AG04449 (cell line): ENCODE data around the gene IZUMO1R.

Experiments
- CTCF ChIA-PET: fragments of 350-600 bp; formaldehyde crosslinking; extraction: SDS; loops from one replicate; lab custom pipeline; 2021; ENCODE audit warnings: antibody characterized with exemption; lab: Yijun Ruan, JAX
- POLR2A ChIA-PET: fragments of 400-600, 350-600 bp; formaldehyde crosslinking; extraction: SDS; loops from one replicate; lab custom pipeline; 2020; ENCODE audit warnings: antibody characterized with exemption, inconsistent platforms; lab: Yijun Ruan, JAX
- DNase-seq: peaks from one replicate; pipeline ENCODE4 v3.0.0-alpha.2; 2010; ENCODE audit warnings: low read depth, low spot score
- H3K4me3 ChIP-seq: 2 replicates; pipeline ENCODE4 v1.5.1; 2011; ENCODE audit warnings: low read depth, mild to moderate bottlenecking, control low read depth, low read length
- CTCF ChIP-seq: IDR thresholded peaks from one replicate; pipeline ENCODE4 v1.5.1; 2011; ENCODE audit warnings: mild to moderate bottlenecking, moderate library complexity, low read length, control low read depth, inconsistent platforms; ENCODE audit not compliant: insufficient read depth; ENCODE audit errors: missing control alignments

The IZUMO1R gene

GRCh38 chr11:94305146-94305545, 766 bp downstream of the IZUMO1R start:
- H3K4me3 ChIP-seq: no peak overlapping the region
- ChIA-PET POLR2A (no interaction called here), CTCF (no interaction called here)
- DNase-seq: no peak
- TF ChIP-seq CTCF: no peak

GRCh38 chr11:94307101-94307791, 2.9 kb downstream of the IZUMO1R start:
- no peak for TF ChIP-seq CTCF
- no peak overlapping the region for H3K4me3 ChIP-seq
- no peak for DNase-seq
- POLR2A ChIA-PET: no interaction called here
- CTCF ChIA-PET: interaction anchor here (1.0 to 1.6 kb wide), 4 partner anchors 9 to 136 kb away, joined by 3 read pairs; no protein-coding TSS in a partner anchor

- ChIA-PET POLR2A (no interaction called here), CTCF (interaction anchor here (1.3 kb wide), 1 partner anchor 137 kb away, joined by 3 read pairs; no protein-coding TSS in a partner anchor)
- no peak for DNase-seq
- no peak overlapping the region for H3K4me3 ChIP-seq
- no peak for TF ChIP-seq CTCF
Observed at GRCh38 chr11:94308024-94308423, 3.6 kb downstream of the IZUMO1R start.

- POLR2A ChIA-PET: no interaction called here
- CTCF ChIA-PET: no interaction called here
- TF ChIP-seq CTCF: no peak
- DNase-seq: no peak
- no peak overlapping the region for H3K4me3 ChIP-seq
Observed at GRCh38 chr11:94309757-94310156, 5.4 kb downstream of the IZUMO1R start.

GRCh38 chr11:94310191-94310875, 6.0 kb downstream of the IZUMO1R start:
- H3K4me3 ChIP-seq: no peak overlapping the region
- ChIA-PET POLR2A (no interaction called here), CTCF (no interaction called here)
- DNase-seq: no peak
- TF ChIP-seq CTCF: no peak

GRCh38 chr11:94312339-94312738, 8.0 kb downstream of the IZUMO1R start:
- CTCF ChIA-PET: interaction anchor here (2.1 kb wide), 1 partner anchor 12 kb away, joined by 5 read pairs; no protein-coding TSS in a partner anchor
- POLR2A ChIA-PET: no interaction called here
- no peak overlapping the region for H3K4me3 ChIP-seq
- TF ChIP-seq CTCF: no peak
- no peak for DNase-seq
